HG02981 (cell line): ENCODE measurements around the gene PIK3C2G.
"Not testable (repeated sequence)": the region's sequence is repeated elsewhere in the genome, so short reads cannot be mapped to it uniquely, and the experiment has no call there.

Experiments used
- ATAC-seq: cut with Tn5 transposase; IDR thresholded peaks from one replicate; pipeline ENCODE4 v1.9.1; 2021; ENCODE audit warnings: mild to moderate bottlenecking, moderate library complexity; ENCODE audit not compliant: unreplicated experiment

Gene PIK3C2G

GRCh38 chr12:18261273-18261672, at the start of gene PIK3C2G:
TSS of gene PIK3C2G (plus strand) at chr12:18261518. CDS start at chr12:18282082, 20,564 bp downstream.
- no peak for ATAC-seq

GRCh38 chr12:18217966-18218365, 43.4 kb upstream of the PIK3C2G start:
- ATAC-seq: no peak

GRCh38 chr12:18221726-18222125, 39.6 kb upstream of the PIK3C2G start:
- ATAC-seq: no peak

- ATAC-seq: no peak
These were observed 38.6 kb upstream of the PIK3C2G start for GRCh38 chr12:18222699-18223098.

- ATAC-seq: no peak
These were observed 36.6 kb upstream of the PIK3C2G start for GRCh38 chr12:18224745-18225144.

GRCh38 chr12:18239526-18239925, 21.8 kb upstream of the PIK3C2G start:
- ATAC-seq: no peak

GRCh38 chr12:18242380-18243089, 18.8 kb upstream of the PIK3C2G start:
- ATAC-seq: no peak

GRCh38 chr12:18243238-18243637, 18.1 kb upstream of the PIK3C2G start:
- no peak for ATAC-seq

- no peak for ATAC-seq
These were observed 15.3 kb upstream of the PIK3C2G start for GRCh38 chr12:18246066-18246465.

GRCh38 chr12:18250313-18250916, 10.9 kb upstream of the PIK3C2G start:
- ATAC-seq: no peak

GRCh38 chr12:18254081-18254480, 7.2 kb upstream of the PIK3C2G start:
- ATAC-seq: no peak

- not testable (repeated sequence) for ATAC-seq
These were observed 6.3 kb upstream of the PIK3C2G start for GRCh38 chr12:18255004-18255403.

GRCh38 chr12:18257251-18257650, 4.1 kb upstream of the PIK3C2G start:
- no peak for ATAC-seq

- no peak for ATAC-seq
These were observed 2.4 kb upstream of the PIK3C2G start for GRCh38 chr12:18258929-18259328.

GRCh38 chr12:18259906-18260682, 1.2 kb upstream of the PIK3C2G start:
- ATAC-seq: no peak

- ATAC-seq: no peak
These were observed 588 bp downstream of the PIK3C2G start for GRCh38 chr12:18261906-18262305.

- no peak for ATAC-seq
These were observed 1.2 kb downstream of the PIK3C2G start for GRCh38 chr12:18262514-18262913.

GRCh38 chr12:18264581-18265075, 3.3 kb downstream of the PIK3C2G start:
- no peak for ATAC-seq

GRCh38 chr12:18267427-18268099, 6.2 kb downstream of the PIK3C2G start:
- ATAC-seq: no peak

- ATAC-seq: no peak
These were observed 9.7 kb downstream of the PIK3C2G start for GRCh38 chr12:18270958-18271460.

- ATAC-seq: no peak
These were observed 14.7 kb downstream of the PIK3C2G start for GRCh38 chr12:18275981-18276380.
